ENCODE data around the gene EPB41L4A. TPM values are rescaled to one million over a fixed set of nuclear protein-coding genes. Genes with fewer than 3 reads are reported as not detected.

EPB41L4A gene
- total and polyA plus RNA-seq, 2 donors (not counting 3 experiments of a cell fraction or from before 2014, with no cell fraction given) = 6.0 to 17.9 TPM

DNA sequence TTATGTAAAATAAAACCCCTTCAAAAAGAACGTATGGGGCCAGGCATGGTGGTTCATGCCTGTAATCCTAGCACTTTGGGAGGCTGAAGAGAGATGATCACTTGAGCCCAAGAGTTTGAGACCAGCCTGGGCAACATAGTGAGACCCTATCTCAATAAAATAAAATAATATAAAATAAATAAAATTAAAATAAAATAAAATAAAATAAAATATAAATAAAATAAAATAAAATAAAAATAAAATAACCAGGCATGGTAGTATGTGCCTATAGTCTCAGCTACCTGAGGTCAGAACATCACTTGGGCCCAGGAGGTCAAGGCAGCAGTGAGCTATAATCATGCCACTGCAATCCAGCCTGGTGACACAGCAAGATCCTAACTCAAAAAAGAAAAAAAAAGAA is 185.1 kb downstream of the EPB41L4A start:
- H4K20me1 ChIP-seq (replicated peaks; ENCODE audit: control insufficient read depth, extremely low read depth, insufficient read depth, low read length) = no peaks in the 10 kb centered on the region
- no peaks in the 10 kb centered on the region for H3K4me1 ChIP-seq (ENCODE audit: control insufficient read depth, extremely low read depth, insufficient read depth, low read length)
- H3K27me3 ChIP-seq (ENCODE audit: control insufficient read depth in 2 of 2, insufficient read depth in 2 of 2, low read length in 2 of 2) = no peaks in the 10 kb centered on the region
- intact Hi-C loops (cut with micrococcal nuclease) = no loop called here
- H3K9me3 ChIP-seq (replicated peaks; ENCODE audit: control insufficient read depth, insufficient read depth, low read length) = no peaks in the 10 kb centered on the region
- no TSS peak for BruUV-seq (replicated peaks)
- H3K79me2 ChIP-seq (ENCODE audit: control insufficient read depth, insufficient read depth, low read length) = no peaks in the 10 kb centered on the region
- H3K9me1 ChIP-seq (replicated peaks; ENCODE audit: control insufficient read depth, extremely low read depth, insufficient read depth, low read length) = no peaks in the 10 kb centered on the region
- H3K36me3 ChIP-seq (ENCODE audit: control insufficient read depth in 2 of 2, extremely low read depth in 1 of 2, insufficient read depth in 2 of 2, low read length in 2 of 2) = no peaks in the 10 kb centered on the region
- H3K27ac ChIP-seq (ENCODE audit: insufficient read depth, low read depth, low read length) = no peak overlapping the region
- no peak overlapping the region for H3K4me2 ChIP-seq (ENCODE audit: insufficient read depth, low read length)
- ChIA-PET CTCF (interaction anchor here (0.6 to 1.0 kb wide), 2 partner anchors 59 to 187 kb away, joined by 3 read pairs; no protein-coding TSS in a partner anchor), POLR2A (no interaction called here)
- TF ChIP-seq, protein P1, sequence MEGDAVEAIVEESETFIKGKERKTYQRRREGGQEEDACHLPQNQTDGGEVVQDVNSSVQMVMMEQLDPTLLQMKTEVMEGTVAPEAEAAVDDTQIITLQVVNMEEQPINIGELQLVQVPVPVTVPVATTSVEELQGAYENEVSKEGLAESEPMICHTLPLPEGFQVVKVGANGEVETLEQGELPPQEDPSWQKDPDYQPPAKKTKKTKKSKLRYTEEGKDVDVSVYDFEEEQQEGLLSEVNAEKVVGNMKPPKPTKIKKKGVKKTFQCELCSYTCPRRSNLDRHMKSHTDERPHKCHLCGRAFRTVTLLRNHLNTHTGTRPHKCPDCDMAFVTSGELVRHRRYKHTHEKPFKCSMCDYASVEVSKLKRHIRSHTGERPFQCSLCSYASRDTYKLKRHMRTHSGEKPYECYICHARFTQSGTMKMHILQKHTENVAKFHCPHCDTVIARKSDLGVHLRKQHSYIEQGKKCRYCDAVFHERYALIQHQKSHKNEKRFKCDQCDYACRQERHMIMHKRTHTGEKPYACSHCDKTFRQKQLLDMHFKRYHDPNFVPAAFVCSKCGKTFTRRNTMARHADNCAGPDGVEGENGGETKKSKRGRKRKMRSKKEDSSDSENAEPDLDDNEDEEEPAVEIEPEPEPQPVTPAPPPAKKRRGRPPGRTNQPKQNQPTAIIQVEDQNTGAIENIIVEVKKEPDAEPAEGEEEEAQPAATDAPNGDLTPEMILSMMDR (IDR thresholded peaks at IDR 0.05; ENCODE audit: extremely low read depth in 1 of 2, insufficient read depth in 1 of 2, low read depth in 1 of 2, low read length in 2 of 2) = no peak
- TF ChIP-seq EZH2 (IDR thresholded peaks at IDR 0.05; ENCODE audit: borderline replicate concordance, low read depth, low read length, severe bottlenecking) = no peak
- TF ChIP-seq JUN (IDR thresholded peaks at IDR 0.05; ENCODE audit: borderline replicate concordance, insufficient read depth, insufficient read length, low read depth) = no peak
- TF ChIP-seq, protein P2, sequence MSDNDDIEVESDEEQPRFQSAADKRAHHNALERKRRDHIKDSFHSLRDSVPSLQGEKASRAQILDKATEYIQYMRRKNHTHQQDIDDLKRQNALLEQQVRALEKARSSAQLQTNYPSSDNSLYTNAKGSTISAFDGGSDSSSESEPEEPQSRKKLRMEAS (IDR thresholded peaks at IDR 0.05; ENCODE audit: insufficient read depth, insufficient read length) = no peak
- no peak for TF ChIP-seq FOS (IDR thresholded peaks at IDR 0.05; ENCODE audit: borderline replicate concordance, insufficient read depth, low read length)
- no peak for TF ChIP-seq POLR2AphosphoS5 (IDR thresholded peaks at IDR 0.05; ENCODE audit: insufficient read depth, low read depth, low read length)
- no peak for TF ChIP-seq MYC (IDR thresholded peaks at IDR 0.05; ENCODE audit: low read depth, low read length)
- TF ChIP-seq GATA2 (IDR thresholded peaks at IDR 0.05; ENCODE audit: insufficient read depth, insufficient read length, low read depth, low read length) = no peak
- no peak for TF ChIP-seq POLR2A (IDR thresholded peaks at IDR 0.05; ENCODE audit: low read depth, low read length)
- no peak for DNase-seq (ENCODE audit: low read depth, low spot score)
- no peak overlapping the region for H2AFZ ChIP-seq (ENCODE audit: low read depth, low read length)
- no peak overlapping the region for H3K4me3 ChIP-seq (replicated peaks in 1 of 3; ENCODE audit: insufficient read depth in 1 of 3, low read depth in 1 of 3, low read length in 3 of 3)
- no peak overlapping the region for H3K9ac ChIP-seq (replicated peaks; ENCODE audit: extremely low read depth, insufficient read depth, low read length)
- dilution Hi-C loops (cut with MboI; ENCODE audit: extremely low pct_ligation_motif_present, low sequenced_read_pairs) = no loop called here
- FAIRE-seq = no peak
